ENCODE data around the gene ACACA. TPM values are rescaled to one million over a fixed set of nuclear protein-coding genes. Genes with fewer than 3 reads are reported as not detected.

Gene ACACA
- total RNA-seq, 8 experiments from 2014 or later = 38.5 to 94.5 (median 47.3) TPM

- Histone ChIP-seq H3K4me1 (replicated peaks in 1 of 2) (no peaks in the 10 kb centered on the region), H3K4me3 (no peak overlapping the region), H3K27ac (no peak overlapping the region)
- in situ Hi-C loops (cut with MboI; ENCODE audit: low pct_unique_long_range_greater_than_20kb in 2 of 9, low sequenced_read_pairs in 9 of 9, unreplicated experiment in 9 of 9) = no loop called here
- 43 to 100% (median 89%) methylated on average over 1 to 3 of the region's 3 CpGs; no CpG with 5 or more reads in 2 of the 10 experiments for WGBS, 10 experiments
- peak in 2 of 8 experiments; percentile 79 to 80 for ATAC-seq (replicated peaks in 6 of 8)
Observed at GRCh38 chr17:37388266-37388665, 18.4 kb downstream of the ACACA start.

- WGBS, 10 experiments = 40 to 100% (median 82%) methylated on average over 1 to 4 of the region's 5 CpGs; no CpG with 5 or more reads in 2 of the 10 experiments
- no peaks in the 10 kb centered on the region for H3K4me1 ChIP-seq (replicated peaks in 1 of 2)
- in situ Hi-C loops (cut with MboI; ENCODE audit: low pct_unique_long_range_greater_than_20kb in 2 of 9, low sequenced_read_pairs in 9 of 9, unreplicated experiment in 9 of 9) = no loop called here
- no peak for ATAC-seq (replicated peaks in 6 of 8)
- H3K27ac ChIP-seq = no peak overlapping the region
- H3K4me3 ChIP-seq = no peak overlapping the region
Observed at GRCh38 chr17:37386462-37386861, 20.2 kb downstream of the ACACA start.

GRCh38 chr17:37385474-37385990, 21.1 kb downstream of the ACACA start:
- ATAC-seq (replicated peaks in 6 of 8) = no peak
- H3K4me3 ChIP-seq = no peak overlapping the region
- H3K4me1 ChIP-seq (replicated peaks in 1 of 2) = no peaks in the 10 kb centered on the region
- in situ Hi-C loops (cut with MboI; ENCODE audit: low pct_unique_long_range_greater_than_20kb in 2 of 9, low sequenced_read_pairs in 9 of 9, unreplicated experiment in 9 of 9) = no loop called here
- H3K27ac ChIP-seq = no peak overlapping the region

- ATAC-seq (replicated peaks in 6 of 8) = peak in 1 of 8 experiments; percentile 93
- Histone ChIP-seq H3K4me1 (replicated peaks in 1 of 2) (no peaks in the 10 kb centered on the region), H3K27ac (no peak overlapping the region), H3K4me3 (no peak overlapping the region)
- WGBS, 10 experiments = 58 to 100% (median 83%) methylated on average over 1 to 3 of the region's 3 CpGs; no CpG with 5 or more reads in 2 of the 10 experiments
- in situ Hi-C loops (cut with MboI; ENCODE audit: low pct_unique_long_range_greater_than_20kb in 2 of 9, low sequenced_read_pairs in 9 of 9, unreplicated experiment in 9 of 9) = no loop called here
Observed at GRCh38 chr17:37384560-37385149, 22.0 kb downstream of the ACACA start.

GRCh38 chr17:37382056-37382455, 24.6 kb downstream of the ACACA start:
- Histone ChIP-seq H3K27ac (no peak overlapping the region), H3K4me1 (replicated peaks in 1 of 2) (no peaks in the 10 kb centered on the region), H3K4me3 (no peak overlapping the region)
- 67 to 100% (median 100%) methylated on average over 1 of the region's 1 CpG; no CpG with 5 or more reads in 2 of the 10 experiments for WGBS, 10 experiments
- in situ Hi-C loops (cut with MboI; ENCODE audit: low pct_unique_long_range_greater_than_20kb in 2 of 9, low sequenced_read_pairs in 9 of 9, unreplicated experiment in 9 of 9) = no loop called here
- ATAC-seq (replicated peaks in 6 of 8) = no peak

- Histone ChIP-seq H3K4me3 (no peak within 1 kb of the TSS), H3K27ac (no peak within 1 kb of the TSS), H3K4me1 (replicated peaks in 1 of 2) (no peaks in the 10 kb centered on the region)
- WGBS, 10 experiments = 77 to 96% (median 85%) methylated on average over 1 to 7 of the region's 7 CpGs
- no peak for ATAC-seq (replicated peaks in 6 of 8)
- in situ Hi-C loops (cut with MboI; ENCODE audit: low pct_unique_long_range_greater_than_20kb in 2 of 9, low sequenced_read_pairs in 9 of 9, unreplicated experiment in 9 of 9) = no loop called here
Observed at GRCh38 chr17:37375706-37376105, 30.9 kb downstream of the ACACA start, which contains the start of gene C17orf78. TSS of gene C17orf78 (plus strand) at chr17:37375985. CDS start at chr17:37376093, 108 bp downstream.

- H3K4me1 ChIP-seq (replicated peaks in 1 of 2) = no peaks in the 10 kb centered on the region
- in situ Hi-C loops (cut with MboI; ENCODE audit: low pct_unique_long_range_greater_than_20kb in 2 of 9, low sequenced_read_pairs in 9 of 9, unreplicated experiment in 9 of 9) = loop anchor here in 1 of 9 experiments (25.0 kb wide), 1 partner anchor 761 kb away; the partner anchor contains the start of gene MRM1
- H3K27ac ChIP-seq = no peak overlapping the region
- peak; percentile 92 to 99 (median 98) for ATAC-seq (replicated peaks in 6 of 8)
- WGBS, 10 experiments = 0 to 22% (median 13%) methylated on average over 1 to 4 of the region's 4 CpGs; no CpG with 5 or more reads in 4 of the 10 experiments
- no peak overlapping the region for H3K4me3 ChIP-seq
Observed at GRCh38 chr17:37373530-37374159, 33.0 kb downstream of the ACACA start.

GRCh38 chr17:37368577-37368976, 38.1 kb downstream of the ACACA start:
- Histone ChIP-seq H3K27ac (no peak overlapping the region), H3K4me1 (replicated peaks in 1 of 2) (no peaks in the 10 kb centered on the region), H3K4me3 (no peak overlapping the region)
- ATAC-seq (replicated peaks in 6 of 8) = no peak
- in situ Hi-C loops (cut with MboI; ENCODE audit: low pct_unique_long_range_greater_than_20kb in 2 of 9, low sequenced_read_pairs in 9 of 9, unreplicated experiment in 9 of 9) = loop anchor here in 1 of 9 experiments (25.0 kb wide), 1 partner anchor 756 kb away; the partner anchor contains the start of gene MRM1
- 50 to 100% (median 83%) methylated on average over 1 to 3 of the region's 3 CpGs; no CpG with 5 or more reads in 3 of the 10 experiments for WGBS, 10 experiments

GRCh38 chr17:37365589-37365988, 41.0 kb downstream of the ACACA start:
- in situ Hi-C loops (cut with MboI; ENCODE audit: low pct_unique_long_range_greater_than_20kb in 2 of 9, low sequenced_read_pairs in 9 of 9, unreplicated experiment in 9 of 9) = loop anchor here in 1 of 9 experiments (25.0 kb wide), 1 partner anchor 753 kb away; the partner anchor contains the start of gene MRM1
- WGBS, 10 experiments = 57 to 100% (median 83%) methylated on average over 1 of the region's 1 CpG; no CpG with 5 or more reads in 4 of the 10 experiments
- Histone ChIP-seq H3K4me1 (replicated peaks in 1 of 2) (no peaks in the 10 kb centered on the region), H3K27ac (no peak overlapping the region), H3K4me3 (no peak overlapping the region)
- no peak for ATAC-seq (replicated peaks in 6 of 8)

- Histone ChIP-seq H3K4me3 (no peak overlapping the region), H3K4me1 (replicated peaks in 1 of 2) (peaks cover 13 to 15% of the 10 kb centered on the region in 2 donors), H3K27ac (no peak overlapping the region)
- WGBS, 10 experiments = 59 to 100% (median 95%) methylated on average over 1 to 4 of the region's 4 CpGs; no CpG with 5 or more reads in 1 of the 10 experiments
- ATAC-seq (replicated peaks in 6 of 8) = no peak
- in situ Hi-C loops (cut with MboI; ENCODE audit: low pct_unique_long_range_greater_than_20kb in 2 of 9, low sequenced_read_pairs in 9 of 9, unreplicated experiment in 9 of 9) = loop anchor here in 1 of 9 experiments (25.0 kb wide), 1 partner anchor 749 kb away; the partner anchor contains the start of gene MRM1
Observed at GRCh38 chr17:37361543-37361942, 45.1 kb downstream of the ACACA start.

- WGBS, 10 experiments = 79 to 100% (median 94%) methylated on average over 1 to 3 of the region's 3 CpGs; no CpG with 5 or more reads in 3 of the 10 experiments
Observed at GRCh38 chr17:37360632-37361031, 46.0 kb downstream of the ACACA start.

GRCh38 chr17:37359682-37360188, 46.9 kb downstream of the ACACA start:
- ATAC-seq (replicated peaks in 6 of 8) = peak in 2 of 8 experiments; percentile 0 to 1

More at GRCh38 chr17:37360632-37361031, 46.0 kb downstream of the ACACA start:
- in situ Hi-C loops (cut with MboI; ENCODE audit: low pct_unique_long_range_greater_than_20kb in 2 of 9, low sequenced_read_pairs in 9 of 9, unreplicated experiment in 9 of 9) = loop anchor here in 1 of 9 experiments (25.0 kb wide), 1 partner anchor 748 kb away; the partner anchor contains the start of gene MRM1
- ATAC-seq (replicated peaks in 6 of 8) = no peak
- Histone ChIP-seq H3K4me3 (no peak overlapping the region), H3K4me1 (replicated peaks in 1 of 2) (peaks cover 15 to 21% of the 10 kb centered on the region in 2 donors), H3K27ac (no peak overlapping the region)

More at GRCh38 chr17:37359682-37360188, 46.9 kb downstream of the ACACA start:
- 22 to 90% (median 41%) methylated on average over 2 to 14 of the region's 18 CpGs; no CpG with 5 or more reads in 3 of the 10 experiments for WGBS, 10 experiments
- H3K4me1 ChIP-seq (replicated peaks in 1 of 2) = peaks cover 15 to 21% of the 10 kb centered on the region in 2 donors
- in situ Hi-C loops (cut with MboI; ENCODE audit: low pct_unique_long_range_greater_than_20kb in 2 of 9, low sequenced_read_pairs in 9 of 9, unreplicated experiment in 9 of 9) = loop anchor here in 1 of 9 experiments (25.0 kb wide), 1 partner anchor 747 kb away; the partner anchor contains the start of gene MRM1
- peak overlapping the region; percentile 80 to 84 for H3K27ac ChIP-seq
- H3K4me3 ChIP-seq = peak overlapping the region; percentile 49 to 69 (median 66)

Data from motor neuron (in vitro differentiated cells).